Cardiac muscle cell (in vitro differentiated cells and primary cell): ENCODE results near the gene HBG1. TPM values are rescaled to one million over a fixed set of nuclear protein-coding genes. Genes with fewer than 3 reads are reported as not detected.

ENCODE experiments used
- DNase-seq, 2 donors: peaks; one replicate each; pipeline versions ENCODE4 v3.0.0 to v3.0.0-alpha.2; 2010 to 2017; ENCODE audit warnings: low read depth in 1 of 2, low spot score in 1 of 2
- H3K27ac ChIP-seq: fragments of 200-600 bp; sonication (generic); 2 replicates; pipeline ENCODE4 v1.5.1; 2016
- H3K27me3 ChIP-seq: fragments of 200-600 bp; sonication (generic); 2 replicates; pipeline ENCODE4 v1.6.0; 2016; ENCODE audit warnings: control low read depth
- H3K36me3 ChIP-seq: fragments of 200-600 bp; sonication (generic); 2 replicates; pipeline ENCODE4 v1.5.1; 2016; ENCODE audit warnings: control low read depth
- H3K4me1 ChIP-seq: fragments of 200-600 bp; sonication (generic); 2 replicates; pipeline ENCODE4 v1.8.1; 2017; ENCODE audit warnings: low read depth, mild to moderate bottlenecking, mixed run types
- H3K4me3 ChIP-seq: fragments of 200-600 bp; sonication (generic); 2 replicates; pipeline ENCODE4 v1.5.1; 2016; ENCODE audit warnings: mild to moderate bottlenecking
- H3K9me3 ChIP-seq: fragments of 200-600 bp; sonication (generic); 2 replicates; pipeline ENCODE4 v1.5.1; 2017; ENCODE audit warnings: low read depth, mild to moderate bottlenecking, control low read depth
- polyA plus RNA-seq: library from polyadenylated mRNA; unstranded; fragments of >200 nt; fragmentation: Nextera tagmentation; extraction: Ambion mirVana; gene quantifications from 2 replicates; pipeline ENCODE4 v1.2.1, GENCODE V29; 2016
- total RNA-seq: library from RNA; depleted of rRNA; stranded (reverse); fragments of >200 nt; gene quantifications from 2 replicates; pipeline ENCODE4 v1.2.3, GENCODE V29; 2016
- TF ChIP-seq, protein P1 (sequence below): IDR thresholded peaks from 2 replicates; pipeline ENCODE4 v1.5.1; 2012; ENCODE audit warnings: low read depth, mild to moderate bottlenecking, low read length

HBG1 gene
- total and polyA plus RNA-seq, 2 experiments from 2014 or later, result not detected

DNA sequence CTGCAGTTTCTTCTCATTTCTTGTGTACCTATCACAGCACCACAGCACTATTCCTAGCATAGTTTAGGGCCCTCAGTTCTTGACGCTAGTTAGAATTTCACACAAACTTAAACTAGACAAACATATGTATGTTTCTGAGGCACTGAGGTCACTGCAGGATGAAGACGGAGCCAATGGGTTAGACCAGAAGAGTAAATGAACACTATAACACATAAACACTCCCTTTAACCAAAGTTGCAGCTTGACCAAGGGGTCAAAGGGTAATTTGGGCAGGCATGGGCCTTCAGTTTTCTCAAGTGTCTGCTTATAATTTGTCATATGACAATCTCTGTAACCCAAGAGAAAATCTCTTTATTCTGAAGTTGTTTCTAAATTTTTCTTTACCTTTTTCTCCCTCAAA is 33.0 kb upstream of the HBG1 start:
- H3K9me3 ChIP-seq, result no peaks in the 10 kb centered on the region
- H3K4me3 ChIP-seq, result no peak overlapping the region
- H3K4me1 ChIP-seq, result no peaks in the 10 kb centered on the region
- no peaks in the 10 kb centered on the region for H3K36me3 ChIP-seq
- H3K27me3 ChIP-seq, result no peaks in the 10 kb centered on the region
- no peak for DNase-seq
- no peak overlapping the region for H3K27ac ChIP-seq
- TF ChIP-seq, protein P1, sequence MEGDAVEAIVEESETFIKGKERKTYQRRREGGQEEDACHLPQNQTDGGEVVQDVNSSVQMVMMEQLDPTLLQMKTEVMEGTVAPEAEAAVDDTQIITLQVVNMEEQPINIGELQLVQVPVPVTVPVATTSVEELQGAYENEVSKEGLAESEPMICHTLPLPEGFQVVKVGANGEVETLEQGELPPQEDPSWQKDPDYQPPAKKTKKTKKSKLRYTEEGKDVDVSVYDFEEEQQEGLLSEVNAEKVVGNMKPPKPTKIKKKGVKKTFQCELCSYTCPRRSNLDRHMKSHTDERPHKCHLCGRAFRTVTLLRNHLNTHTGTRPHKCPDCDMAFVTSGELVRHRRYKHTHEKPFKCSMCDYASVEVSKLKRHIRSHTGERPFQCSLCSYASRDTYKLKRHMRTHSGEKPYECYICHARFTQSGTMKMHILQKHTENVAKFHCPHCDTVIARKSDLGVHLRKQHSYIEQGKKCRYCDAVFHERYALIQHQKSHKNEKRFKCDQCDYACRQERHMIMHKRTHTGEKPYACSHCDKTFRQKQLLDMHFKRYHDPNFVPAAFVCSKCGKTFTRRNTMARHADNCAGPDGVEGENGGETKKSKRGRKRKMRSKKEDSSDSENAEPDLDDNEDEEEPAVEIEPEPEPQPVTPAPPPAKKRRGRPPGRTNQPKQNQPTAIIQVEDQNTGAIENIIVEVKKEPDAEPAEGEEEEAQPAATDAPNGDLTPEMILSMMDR, result no peak

DNA sequence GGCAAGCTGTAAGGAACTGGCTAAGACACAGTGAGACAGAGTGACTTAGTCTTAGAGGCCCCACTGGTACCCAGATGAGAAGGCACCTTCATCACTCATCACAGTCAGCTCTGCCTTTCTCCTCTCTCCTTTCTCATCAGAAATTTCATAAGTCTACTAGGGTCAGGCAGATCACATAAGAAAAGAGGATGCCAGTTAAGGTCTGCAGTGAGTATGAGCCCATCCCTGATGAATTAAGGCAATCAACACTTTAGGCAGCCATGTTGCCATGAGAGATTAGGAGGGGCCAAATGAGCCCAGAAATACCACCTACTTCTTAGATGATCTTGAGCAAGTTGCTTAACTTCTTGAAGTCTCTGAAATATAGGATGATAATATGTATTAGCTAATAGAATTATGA is 31.9 kb upstream of the HBG1 start:
- TF ChIP-seq, protein P1, result no peak

DNA sequence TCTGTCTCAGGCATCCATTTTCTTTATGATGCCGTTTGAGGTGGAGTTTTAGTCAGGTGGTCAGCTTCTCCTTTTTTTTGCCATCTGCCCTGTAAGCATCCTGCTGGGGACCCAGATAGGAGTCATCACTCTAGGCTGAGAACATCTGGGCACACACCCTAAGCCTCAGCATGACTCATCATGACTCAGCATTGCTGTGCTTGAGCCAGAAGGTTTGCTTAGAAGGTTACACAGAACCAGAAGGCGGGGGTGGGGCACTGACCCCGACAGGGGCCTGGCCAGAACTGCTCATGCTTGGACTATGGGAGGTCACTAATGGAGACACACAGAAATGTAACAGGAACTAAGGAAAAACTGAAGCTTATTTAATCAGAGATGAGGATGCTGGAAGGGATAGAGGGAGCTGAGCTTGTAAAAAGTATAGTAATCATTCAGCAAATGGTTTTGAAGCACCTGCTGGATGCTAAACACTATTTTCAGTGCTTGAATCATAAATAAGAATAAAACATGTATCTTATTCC is 31.0 kb upstream of the HBG1 start:
- TF ChIP-seq, protein P1, result no peak
- H3K4me3 ChIP-seq, result no peak overlapping the region
- no peaks in the 10 kb centered on the region for H3K9me3 ChIP-seq
- H3K27me3 ChIP-seq, result no peaks in the 10 kb centered on the region
- DNase-seq, result peak; percentile 11 to 96
- no peak overlapping the region for H3K27ac ChIP-seq
- no peaks in the 10 kb centered on the region for H3K4me1 ChIP-seq
- H3K36me3 ChIP-seq, result no peaks in the 10 kb centered on the region

More for the DNA sequence above, 31.9 kb upstream of the HBG1 start:
- no peak for DNase-seq
- no peaks in the 10 kb centered on the region for H3K27me3 ChIP-seq
- no peak overlapping the region for H3K27ac ChIP-seq
- no peaks in the 10 kb centered on the region for H3K36me3 ChIP-seq
- H3K9me3 ChIP-seq, result no peaks in the 10 kb centered on the region
- H3K4me1 ChIP-seq, result no peaks in the 10 kb centered on the region
- H3K4me3 ChIP-seq, result no peak overlapping the region

GRCh38 chr11:5279471-5280090 is 29.9 kb upstream of the HBG1 start:
- Histone ChIP-seq H3K27me3 (no peaks in the 10 kb centered on the region), H3K9me3 (no peaks in the 10 kb centered on the region), H3K36me3 (no peaks in the 10 kb centered on the region), H3K4me1 (no peaks in the 10 kb centered on the region), H3K4me3 (no peak overlapping the region), H3K27ac (no peak overlapping the region)
- TF ChIP-seq, protein P1, result no peak
- DNase-seq, result no peak

DNA sequence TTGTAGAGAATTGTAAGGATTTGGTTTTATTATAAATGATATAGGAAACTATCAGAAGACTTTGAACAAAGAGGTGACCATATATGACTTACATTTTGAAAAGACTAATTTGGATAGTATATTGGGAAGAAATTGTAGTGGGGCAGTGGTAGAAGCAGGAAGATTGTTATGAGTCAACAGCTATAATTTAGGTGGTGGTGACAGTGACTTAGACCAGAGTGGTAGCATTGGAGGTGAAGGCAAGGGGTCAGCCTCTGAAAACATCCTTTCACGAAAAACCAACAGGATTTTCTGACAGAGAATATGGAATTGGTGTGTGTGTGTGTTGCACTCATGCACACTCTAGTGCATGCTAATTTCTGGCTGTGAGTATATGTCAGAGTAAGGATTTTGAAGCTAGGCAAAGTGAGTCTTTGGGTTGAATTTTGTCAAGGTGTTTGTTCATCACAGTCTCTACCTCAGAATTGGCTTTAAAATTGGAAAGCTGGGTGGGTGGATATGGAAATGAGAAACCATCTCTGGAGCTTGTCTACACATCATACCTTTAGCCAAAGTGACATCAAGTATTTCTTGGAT is 28.2 kb upstream of the HBG1 start:
- H3K9me3 ChIP-seq, result no peaks in the 10 kb centered on the region
- no peaks in the 10 kb centered on the region for H3K27me3 ChIP-seq
- TF ChIP-seq, protein P1, result no peak
- no peak overlapping the region for H3K27ac ChIP-seq
- no peak for DNase-seq
- H3K4me1 ChIP-seq, result no peaks in the 10 kb centered on the region
- H3K36me3 ChIP-seq, result no peaks in the 10 kb centered on the region
- H3K4me3 ChIP-seq, result no peak overlapping the region
